ENCODE measurements around the gene STK31.
"Not testable (repeated sequence)": the region's sequence is repeated elsewhere in the genome, so short reads cannot be mapped to it uniquely, and the experiment has no call there.

The STK31 gene

GRCh38 chr7:23758839-23759238 is 48.8 kb downstream of the STK31 start:
- H2AFZ ChIP-seq (ENCODE audit: low read length, unreplicated experiment); H3K27ac ChIP-seq (ENCODE audit: low read depth, low read length); H3K79me2 ChIP-seq (ENCODE audit: control insufficient read depth, insufficient read depth, low read length, unreplicated experiment); H3K4me3 ChIP-seq (ENCODE audit: low read depth, low read length); H3K36me3 ChIP-seq (ENCODE audit: insufficient read depth, low read length); H3K4me1 ChIP-seq (ENCODE audit: control insufficient read depth, insufficient read depth, low read length, unreplicated experiment): not testable (repeated sequence)
- peaks cover 17% of the 10 kb centered on the region for H3K27me3 ChIP-seq (ENCODE audit: insufficient read depth, low read length)

- H3K27me3 ChIP-seq (ENCODE audit: insufficient read depth, low read length), result peaks cover 20% of the 10 kb centered on the region
- no peak overlapping the region for H3K4me3 ChIP-seq (ENCODE audit: low read depth, low read length)
- no peaks in the 10 kb centered on the region for H3K4me1 ChIP-seq (ENCODE audit: control insufficient read depth, insufficient read depth, low read length, unreplicated experiment)
- H3K79me2 ChIP-seq (ENCODE audit: control insufficient read depth, insufficient read depth, low read length, unreplicated experiment), result no peaks in the 10 kb centered on the region
- H3K36me3 ChIP-seq (ENCODE audit: insufficient read depth, low read length), result no peaks in the 10 kb centered on the region
- no peak overlapping the region for H3K27ac ChIP-seq (ENCODE audit: low read depth, low read length)
- no peak overlapping the region for H2AFZ ChIP-seq (ENCODE audit: low read length, unreplicated experiment)
These were observed 49.8 kb downstream of the STK31 start for GRCh38 chr7:23759671-23760391.

DNA sequence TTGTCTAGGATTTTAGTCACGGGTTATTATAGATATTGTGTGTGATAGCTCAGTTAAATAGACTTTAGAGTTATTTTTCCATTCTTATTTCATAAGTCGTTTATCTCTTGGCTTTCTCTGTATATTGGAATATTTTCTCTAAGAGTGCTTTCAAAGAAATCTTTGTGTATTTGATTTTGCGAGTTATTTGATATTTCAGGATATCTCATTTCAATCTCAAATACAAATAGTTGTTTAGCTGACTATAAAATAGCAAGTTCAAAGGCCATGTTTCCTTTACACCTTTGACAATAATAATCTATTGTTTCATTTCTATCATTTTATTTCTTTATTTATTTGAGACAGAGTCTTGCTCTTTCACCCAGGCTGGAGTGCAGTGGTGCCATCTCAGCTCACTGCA is 55.9 kb downstream of the STK31 start:
- Histone ChIP-seq H3K4me1 (ENCODE audit: control insufficient read depth, insufficient read depth, low read length, unreplicated experiment) (no peaks in the 10 kb centered on the region), H3K36me3 (ENCODE audit: insufficient read depth, low read length) (no peaks in the 10 kb centered on the region), H3K4me3 (ENCODE audit: low read depth, low read length) (no peak overlapping the region), H3K27me3 (ENCODE audit: insufficient read depth, low read length) (peaks cover 31% of the 10 kb centered on the region; the same call in 1 of the 2 replicates), H3K79me2 (ENCODE audit: control insufficient read depth, insufficient read depth, low read length, unreplicated experiment) (no peaks in the 10 kb centered on the region), H2AFZ (ENCODE audit: low read length, unreplicated experiment) (no peak overlapping the region), H3K27ac (ENCODE audit: low read depth, low read length) (no peak overlapping the region)

GRCh38 chr7:23767514-23767913 is 57.5 kb downstream of the STK31 start:
- Histone ChIP-seq H3K36me3 (ENCODE audit: insufficient read depth, low read length) (no peaks in the 10 kb centered on the region), H3K27me3 (ENCODE audit: insufficient read depth, low read length) (peaks cover 31% of the 10 kb centered on the region; the same call in 1 of the 2 replicates), H3K79me2 (ENCODE audit: control insufficient read depth, insufficient read depth, low read length, unreplicated experiment) (no peaks in the 10 kb centered on the region), H3K4me1 (ENCODE audit: control insufficient read depth, insufficient read depth, low read length, unreplicated experiment) (no peaks in the 10 kb centered on the region), H2AFZ (ENCODE audit: low read length, unreplicated experiment) (no peak overlapping the region), H3K4me3 (ENCODE audit: low read depth, low read length) (no peak overlapping the region), H3K27ac (ENCODE audit: low read depth, low read length) (no peak overlapping the region)

- Histone ChIP-seq H3K4me3 (ENCODE audit: low read depth, low read length) (no peak overlapping the region), H3K79me2 (ENCODE audit: control insufficient read depth, insufficient read depth, low read length, unreplicated experiment) (no peaks in the 10 kb centered on the region), H3K36me3 (ENCODE audit: insufficient read depth, low read length) (no peaks in the 10 kb centered on the region), H3K4me1 (ENCODE audit: control insufficient read depth, insufficient read depth, low read length, unreplicated experiment) (no peaks in the 10 kb centered on the region), H3K27ac (ENCODE audit: low read depth, low read length) (no peak overlapping the region), H3K27me3 (ENCODE audit: insufficient read depth, low read length) (peaks cover 31% of the 10 kb centered on the region; the same call in 1 of the 2 replicates), H2AFZ (ENCODE audit: low read length, unreplicated experiment) (no peak overlapping the region)
These were observed 58.0 kb downstream of the STK31 start for GRCh38 chr7:23768022-23768421.

GRCh38 chr7:23779185-23779800 is 69.3 kb downstream of the STK31 start:
- H3K4me3 ChIP-seq (ENCODE audit: low read depth, low read length); H3K36me3 ChIP-seq (ENCODE audit: insufficient read depth, low read length); H2AFZ ChIP-seq (ENCODE audit: low read length, unreplicated experiment); H3K79me2 ChIP-seq (ENCODE audit: control insufficient read depth, insufficient read depth, low read length, unreplicated experiment); H3K4me1 ChIP-seq (ENCODE audit: control insufficient read depth, insufficient read depth, low read length, unreplicated experiment); H3K27ac ChIP-seq (ENCODE audit: low read depth, low read length): not testable (repeated sequence)
- peaks cover 25% of the 10 kb centered on the region for H3K27me3 ChIP-seq (ENCODE audit: insufficient read depth, low read length)

GRCh38 chr7:23783115-23783514 is 73.1 kb downstream of the STK31 start:
- Histone ChIP-seq H3K36me3 (ENCODE audit: insufficient read depth, low read length) (no peaks in the 10 kb centered on the region), H3K4me1 (ENCODE audit: control insufficient read depth, insufficient read depth, low read length, unreplicated experiment) (no peaks in the 10 kb centered on the region), H3K79me2 (ENCODE audit: control insufficient read depth, insufficient read depth, low read length, unreplicated experiment) (no peaks in the 10 kb centered on the region), H3K27me3 (ENCODE audit: insufficient read depth, low read length) (peaks cover 34% of the 10 kb centered on the region), H3K4me3 (ENCODE audit: low read depth, low read length) (no peak overlapping the region), H3K27ac (ENCODE audit: low read depth, low read length) (no peak overlapping the region), H2AFZ (ENCODE audit: low read length, unreplicated experiment) (no peak overlapping the region)

DNA sequence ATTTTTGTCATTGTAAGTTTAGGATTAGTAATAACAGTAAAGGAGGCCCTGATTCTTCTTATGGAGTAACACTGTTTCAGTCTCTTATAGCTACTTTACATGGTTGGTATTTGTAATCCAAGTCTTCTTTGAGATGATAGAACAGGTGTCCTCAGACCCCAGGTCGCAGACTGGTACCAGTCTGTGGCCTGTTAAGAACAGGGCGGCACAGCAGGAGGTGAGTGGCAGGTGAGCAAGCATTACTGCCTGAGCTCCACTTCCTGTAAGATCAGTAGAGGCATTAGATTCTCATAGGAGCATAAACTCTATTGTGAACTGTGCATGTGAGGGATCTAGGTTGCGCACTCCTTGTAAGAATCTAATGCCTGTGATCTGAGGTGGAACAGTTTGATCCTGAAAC is 77.3 kb downstream of the STK31 start:
- Histone ChIP-seq H3K4me1 (ENCODE audit: control insufficient read depth, insufficient read depth, low read length, unreplicated experiment) (no peaks in the 10 kb centered on the region), H2AFZ (ENCODE audit: low read length, unreplicated experiment) (no peak overlapping the region), H3K79me2 (ENCODE audit: control insufficient read depth, insufficient read depth, low read length, unreplicated experiment) (no peaks in the 10 kb centered on the region), H3K36me3 (ENCODE audit: insufficient read depth, low read length) (no peaks in the 10 kb centered on the region), H3K4me3 (ENCODE audit: low read depth, low read length) (no peak overlapping the region), H3K27ac (ENCODE audit: low read depth, low read length) (no peak overlapping the region), H3K27me3 (ENCODE audit: insufficient read depth, low read length) (peaks cover 19% of the 10 kb centered on the region; the same call in 1 of the 2 replicates)

DNA sequence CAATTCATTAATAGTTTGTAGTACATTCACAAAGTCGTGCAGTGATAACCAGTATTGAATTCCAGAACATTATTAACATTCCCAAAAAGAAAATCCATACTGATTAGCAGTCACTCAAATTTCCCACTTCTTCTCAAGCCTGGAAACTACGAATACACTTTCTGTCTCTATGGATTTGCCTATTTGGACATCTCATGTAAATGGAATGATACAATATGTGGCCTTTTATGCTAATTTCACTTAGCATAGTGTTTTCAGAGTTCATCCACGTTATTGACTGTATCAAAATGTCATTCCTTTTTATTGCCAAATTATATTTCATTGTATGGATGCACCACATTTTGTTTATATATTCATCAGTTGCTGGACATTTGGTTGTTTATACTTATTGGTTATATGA is 78.8 kb downstream of the STK31 start:
- no peaks in the 10 kb centered on the region for H3K36me3 ChIP-seq (ENCODE audit: insufficient read depth, low read length)
- no peak overlapping the region for H2AFZ ChIP-seq (ENCODE audit: low read length, unreplicated experiment)
- H3K4me3 ChIP-seq (ENCODE audit: low read depth, low read length), result no peak overlapping the region
- H3K27ac ChIP-seq (ENCODE audit: low read depth, low read length), result no peak overlapping the region
- peaks cover 8% of the 10 kb centered on the region; the same call in 1 of the 2 replicates for H3K27me3 ChIP-seq (ENCODE audit: insufficient read depth, low read length)
- no peaks in the 10 kb centered on the region for H3K79me2 ChIP-seq (ENCODE audit: control insufficient read depth, insufficient read depth, low read length, unreplicated experiment)
- no peaks in the 10 kb centered on the region for H3K4me1 ChIP-seq (ENCODE audit: control insufficient read depth, insufficient read depth, low read length, unreplicated experiment)

- no peak overlapping the region for H3K27ac ChIP-seq (ENCODE audit: low read depth, low read length)
- no peak overlapping the region for H2AFZ ChIP-seq (ENCODE audit: low read length, unreplicated experiment)
- H3K4me3 ChIP-seq (ENCODE audit: low read depth, low read length), result no peak overlapping the region
- H3K27me3 ChIP-seq (ENCODE audit: insufficient read depth, low read length), result no peaks in the 10 kb centered on the region
- no peaks in the 10 kb centered on the region for H3K79me2 ChIP-seq (ENCODE audit: control insufficient read depth, insufficient read depth, low read length, unreplicated experiment)
- no peaks in the 10 kb centered on the region for H3K4me1 ChIP-seq (ENCODE audit: control insufficient read depth, insufficient read depth, low read length, unreplicated experiment)
- H3K36me3 ChIP-seq (ENCODE audit: insufficient read depth, low read length), result no peaks in the 10 kb centered on the region
These were observed 81.7 kb downstream of the STK31 start for GRCh38 chr7:23791721-23792120.

DNA sequence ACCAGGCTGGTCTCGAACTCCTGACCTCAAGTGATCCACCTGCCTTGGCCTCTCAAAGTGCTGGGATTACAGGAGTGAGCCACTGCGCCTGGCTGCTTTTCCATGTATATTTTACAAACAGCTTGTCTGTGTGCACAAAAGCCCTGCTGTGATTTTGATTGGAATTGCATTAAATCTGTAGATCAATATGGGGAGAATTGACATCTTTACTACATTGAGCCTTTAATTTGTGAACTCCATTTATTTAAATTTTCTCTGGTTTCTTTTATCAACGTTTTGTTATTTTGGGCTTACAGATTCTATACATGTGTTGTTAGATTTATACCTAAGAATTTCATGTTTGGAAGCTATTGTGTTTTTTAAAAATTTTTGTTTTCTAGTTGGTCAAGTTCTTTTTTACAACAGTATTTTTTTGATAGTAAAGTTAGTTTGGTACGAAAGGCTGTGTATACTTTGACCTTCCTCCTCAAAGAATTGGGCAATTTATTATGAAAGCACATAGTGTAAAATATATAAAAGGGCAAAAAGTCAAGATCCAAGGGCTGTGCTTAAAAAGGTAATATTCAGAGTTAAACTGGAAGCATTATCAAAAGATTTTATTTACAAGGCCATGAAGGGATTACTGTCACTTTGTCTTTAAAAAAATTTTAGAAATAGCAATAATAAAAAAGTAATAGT is 92.8 kb downstream of the STK31 start:
- H2AFZ ChIP-seq (ENCODE audit: low read length, unreplicated experiment), result no peak overlapping the region
- no peak overlapping the region for H3K27ac ChIP-seq (ENCODE audit: low read depth, low read length)
- no peaks in the 10 kb centered on the region for H3K36me3 ChIP-seq (ENCODE audit: insufficient read depth, low read length)
- H3K4me1 ChIP-seq (ENCODE audit: control insufficient read depth, insufficient read depth, low read length, unreplicated experiment), result no peaks in the 10 kb centered on the region
- no peak overlapping the region for H3K4me3 ChIP-seq (ENCODE audit: low read depth, low read length)
- H3K27me3 ChIP-seq (ENCODE audit: insufficient read depth, low read length), result peaks cover 9% of the 10 kb centered on the region
- H3K79me2 ChIP-seq (ENCODE audit: control insufficient read depth, insufficient read depth, low read length, unreplicated experiment), result no peaks in the 10 kb centered on the region
